GM18502 (cell line): ENCODE data around the gene CPA4.
"Not testable (repeated sequence)": the region's sequence is repeated elsewhere in the genome, so short reads cannot be mapped to it uniquely, and the experiment has no call there.

ENCODE experiments used
- ATAC-seq: cut with Tn5 transposase; IDR thresholded peaks from one replicate; pipeline ENCODE4 v1.9.1; 2021; ENCODE audit warnings: mild to moderate bottlenecking; ENCODE audit not compliant: unreplicated experiment, poor library complexity

Gene CPA4

GRCh38 chr7:130299866-130300265 lies 6.9 kb downstream of the CPA4 start:
- ATAC-seq: no peak

DNA sequence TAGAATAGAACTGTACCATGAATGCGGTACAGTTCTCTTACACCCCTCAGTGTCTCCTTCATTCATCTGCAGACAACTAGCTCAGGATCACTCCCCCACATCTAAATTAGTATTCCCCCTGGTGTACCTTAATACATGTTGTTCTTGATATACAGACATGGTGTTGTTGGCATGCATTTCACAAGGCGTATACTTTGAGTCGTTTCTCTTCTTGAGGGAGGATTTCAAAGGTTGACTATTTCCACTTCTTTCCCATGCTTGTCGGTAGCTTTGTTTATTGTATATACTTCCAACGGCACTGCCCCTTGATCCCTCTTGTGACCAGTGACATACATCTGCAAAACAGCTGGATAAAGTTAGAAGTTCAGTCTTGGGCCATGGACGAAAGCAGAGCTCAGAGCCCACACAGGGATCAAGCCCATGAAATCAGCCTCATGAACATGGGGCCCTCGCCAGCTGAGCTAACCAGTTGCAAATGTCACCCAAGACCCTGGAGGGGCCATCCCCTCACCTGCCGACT lies 8.6 kb downstream of the CPA4 start:
- no peak for ATAC-seq

- ATAC-seq: no peak
These were observed 9.7 kb downstream of the CPA4 start for GRCh38 chr7:130302649-130303048.

DNA sequence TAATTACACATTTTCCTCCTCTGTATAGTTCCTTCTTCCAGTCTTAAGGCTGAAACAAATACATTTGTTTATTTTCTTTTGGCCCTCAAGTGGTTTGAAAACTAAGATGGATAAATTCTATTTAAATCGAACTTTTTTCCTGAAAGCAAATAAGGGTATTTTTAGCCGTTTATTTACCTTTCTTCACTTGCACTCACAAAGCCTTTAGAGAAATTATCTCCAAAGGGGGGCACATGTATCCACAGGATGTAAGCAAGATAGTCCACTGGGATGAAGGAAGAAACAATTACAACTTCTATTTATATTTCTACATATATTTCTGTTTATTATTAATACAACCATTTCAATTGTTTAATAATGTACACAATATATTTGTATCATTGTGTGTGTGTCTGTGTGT lies 10.2 kb downstream of the CPA4 start:
- no peak for ATAC-seq

GRCh38 chr7:130303551-130303950 lies 10.6 kb downstream of the CPA4 start:
- ATAC-seq: no peak

- ATAC-seq: no peak
These were observed 11.0 kb downstream of the CPA4 start for GRCh38 chr7:130303982-130304381.

- ATAC-seq: no peak
These were observed 11.9 kb downstream of the CPA4 start for GRCh38 chr7:130304878-130305277.

GRCh38 chr7:130305433-130306042 lies 12.6 kb downstream of the CPA4 start:
- ATAC-seq: no peak

DNA sequence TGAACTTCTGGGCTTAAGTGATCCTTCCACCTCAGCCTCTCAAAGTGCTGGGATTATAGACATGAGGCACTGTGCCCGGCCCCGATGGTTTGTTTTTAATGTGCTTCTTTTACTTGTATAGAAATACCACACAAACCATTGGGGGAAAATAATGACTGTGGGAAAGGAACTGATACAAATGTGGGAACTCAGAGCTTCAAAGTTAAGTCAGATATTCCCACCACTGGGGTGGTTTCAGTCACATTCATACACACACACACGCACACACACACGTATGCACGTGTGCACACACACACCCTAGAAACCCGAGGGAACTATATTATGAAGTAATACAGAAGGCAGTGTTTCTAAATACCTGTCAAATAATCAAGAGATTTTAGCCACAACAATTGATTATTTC lies 17.0 kb downstream of the CPA4 start:
- ATAC-seq: no peak

DNA sequence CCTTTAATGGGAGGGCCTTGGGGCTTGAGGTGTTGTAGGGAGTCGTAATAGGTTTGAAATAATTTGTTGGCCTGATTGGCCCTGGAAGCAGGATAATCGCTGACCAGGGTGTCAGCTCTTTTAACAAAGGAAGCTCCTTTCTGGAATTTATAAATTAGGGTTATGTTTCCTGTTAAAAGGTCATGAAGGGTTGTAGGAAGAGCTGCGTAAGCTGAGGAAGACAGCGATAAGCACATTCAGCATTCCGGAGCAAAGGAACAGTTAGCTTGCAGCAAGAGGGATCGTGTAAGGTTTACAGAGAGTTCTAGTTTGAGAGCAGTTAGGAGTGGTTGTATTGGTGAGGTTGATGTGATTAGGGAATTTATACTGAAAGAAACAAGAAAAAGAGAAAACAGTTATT lies 21.3 kb downstream of the CPA4 start:
- ATAC-seq: no peak

GRCh38 chr7:130319541-130319940 lies 26.6 kb downstream of the CPA4 start:
- ATAC-seq: no peak

GRCh38 chr7:130321542-130322229 lies 28.7 kb downstream of the CPA4 start:
- ATAC-seq: not testable (repeated sequence)

GRCh38 chr7:130322615-130323014 lies 29.7 kb downstream of the CPA4 start:
- no peak for ATAC-seq

DNA sequence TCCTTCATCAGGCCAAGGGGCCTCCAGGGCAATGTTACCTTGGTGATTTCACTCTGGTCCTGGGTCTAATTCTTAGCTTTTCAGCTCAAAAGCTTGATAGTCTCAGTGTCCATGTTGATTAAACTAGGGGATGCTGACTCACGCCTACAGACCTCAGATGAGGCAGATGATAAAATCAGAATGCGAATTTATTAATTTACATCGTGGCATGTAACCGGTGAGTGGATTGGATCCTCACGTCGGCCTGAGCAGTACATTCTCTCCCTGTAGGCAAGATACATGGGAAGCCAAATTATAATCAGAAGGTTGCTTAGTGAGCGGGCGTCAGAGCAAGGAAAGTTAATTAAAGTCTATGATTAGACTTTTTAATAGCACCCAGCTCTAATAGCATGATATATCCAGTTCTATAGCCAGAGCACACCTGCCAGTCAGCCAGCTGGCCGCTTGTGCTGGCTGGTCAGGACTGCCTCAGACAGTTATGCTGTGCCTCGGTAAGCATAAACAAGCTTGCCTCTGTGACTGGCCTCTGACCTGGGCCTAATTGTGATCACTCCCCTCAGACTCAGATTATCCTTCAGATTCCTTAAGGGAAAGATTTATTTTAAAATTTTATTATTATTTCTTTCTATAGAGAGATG lies 31.5 kb downstream of the CPA4 start:
- no peak for ATAC-seq

GRCh38 chr7:130329681-130330080 lies 36.7 kb downstream of the CPA4 start:
- no peak for ATAC-seq

GRCh38 chr7:130332259-130333053 lies 39.5 kb downstream of the CPA4 start:
- ATAC-seq: no peak

- ATAC-seq: no peak
These were observed 40.9 kb downstream of the CPA4 start for GRCh38 chr7:130333832-130334231.

DNA sequence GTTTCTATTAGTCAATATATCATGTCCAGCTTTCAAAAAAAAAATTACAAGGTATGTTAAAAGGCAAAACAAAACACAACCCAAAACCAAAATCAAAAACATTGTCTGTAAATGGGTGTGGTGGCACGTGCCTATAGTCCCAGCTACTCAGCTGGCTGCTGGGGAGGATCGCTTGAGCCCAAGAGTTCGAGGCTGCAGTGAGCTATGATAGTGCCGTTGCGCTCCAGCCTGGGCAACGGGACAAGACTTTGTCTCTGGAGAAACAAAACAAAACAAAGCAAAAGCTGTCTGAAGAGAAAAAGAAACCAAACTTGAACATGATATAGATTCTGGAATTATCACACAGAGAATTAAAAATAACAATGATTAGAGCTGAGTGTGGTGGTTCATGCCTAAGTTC lies 41.3 kb downstream of the CPA4 start:
- no peak for ATAC-seq

GRCh38 chr7:130337410-130337971 lies 44.5 kb downstream of the CPA4 start:
- ATAC-seq: no peak

DNA sequence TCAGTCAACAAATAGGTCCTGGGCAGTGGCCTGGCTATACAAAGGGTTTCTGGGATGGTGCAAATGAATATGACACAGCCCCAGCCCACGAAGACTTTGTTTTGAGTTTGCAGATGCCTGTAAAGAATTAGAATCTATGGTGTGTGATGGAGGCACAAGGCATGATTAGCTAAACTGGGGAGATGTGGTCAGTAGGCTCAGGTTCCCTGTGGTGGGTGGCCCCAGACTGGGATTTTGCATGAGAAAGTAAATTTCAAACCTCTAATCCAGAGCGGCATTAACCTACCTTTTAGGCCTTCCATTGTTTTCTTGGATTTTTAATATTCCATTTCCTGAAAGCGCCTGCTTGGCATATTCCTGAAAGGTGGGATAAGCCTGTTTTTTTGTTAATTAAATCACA lies 45.3 kb downstream of the CPA4 start:
- no peak for ATAC-seq
